ENCODE measurements around the gene LRTM1.

LRTM1 gene

DNA sequence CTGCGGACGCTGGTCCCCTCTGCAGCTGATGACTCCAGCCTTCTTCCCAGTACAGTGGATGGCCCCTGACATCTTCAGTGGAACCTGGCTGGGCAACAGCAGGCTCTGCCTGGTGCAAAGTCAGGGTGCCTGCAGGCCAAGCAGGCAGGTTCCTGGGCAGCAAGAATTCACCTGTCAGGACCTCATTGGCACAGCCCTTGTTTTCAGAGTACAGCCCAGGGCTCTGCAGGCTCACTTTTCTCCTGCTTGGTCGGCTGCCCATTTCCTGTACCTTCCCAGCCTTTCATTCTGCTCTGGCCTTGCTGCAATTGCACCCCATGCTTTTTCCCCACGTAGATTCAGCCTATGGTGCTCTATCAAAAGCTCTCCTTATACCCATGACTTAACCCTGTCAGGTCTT is 56.0 kb downstream of the LRTM1 start:
- H3K27ac Mint-ChIP-seq: no peak overlapping the region
- no peak for DNase-seq (ENCODE audit: low spot score)
- no peaks in the 10 kb centered on the region for H3K27me3 Mint-ChIP-seq (ENCODE audit: low read depth)
- no peaks in the 10 kb centered on the region for H3K9me3 Mint-ChIP-seq
- no peaks in the 10 kb centered on the region for H3K36me3 Mint-ChIP-seq (ENCODE audit: low read depth)
- H3K4me3 Mint-ChIP-seq: no peak overlapping the region
- no peaks in the 10 kb centered on the region for H3K4me1 Mint-ChIP-seq (ENCODE audit: low read depth)

DNA sequence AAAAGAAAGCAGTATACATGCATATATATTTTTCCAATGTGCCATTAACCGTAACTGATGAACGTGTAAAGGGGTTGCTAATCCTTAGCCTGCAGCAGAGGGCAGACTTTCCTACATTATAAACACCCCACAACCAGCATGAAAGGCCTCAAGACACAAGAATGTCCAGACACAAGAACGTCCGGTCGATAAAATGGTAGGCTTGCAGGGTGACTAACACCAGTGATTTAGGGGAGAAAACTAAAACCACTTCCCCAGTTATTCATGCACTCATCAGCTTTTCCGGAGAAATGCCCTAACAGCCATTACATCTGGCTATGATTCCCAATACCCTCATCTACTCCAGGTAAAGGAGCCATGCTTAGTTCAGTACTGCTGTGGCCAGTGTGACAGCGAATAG is 57.4 kb downstream of the LRTM1 start:
- H3K9me3 Mint-ChIP-seq: no peaks in the 10 kb centered on the region
- DNase-seq (ENCODE audit: low spot score): no peak
- H3K4me1 Mint-ChIP-seq (ENCODE audit: low read depth): no peaks in the 10 kb centered on the region
- no peak overlapping the region for H3K27ac Mint-ChIP-seq
- H3K4me3 Mint-ChIP-seq: no peak overlapping the region
- H3K36me3 Mint-ChIP-seq (ENCODE audit: low read depth): no peaks in the 10 kb centered on the region
- no peaks in the 10 kb centered on the region for H3K27me3 Mint-ChIP-seq (ENCODE audit: low read depth)

Data from T-helper 2 cell treated with Interferon-gamma antibody and Interleukin-4, amounts not matched to agents 5 μg/mL and 100 μg/mL, for 36 hours (primary cell).